Natural killer cell treated with Interleukin-12 subunit alpha and Interleukin-12 subunit beta and Interleukin-15 and Interleukin-18, amount 100 ng/mL, for 72 hours (primary cell): ENCODE measurements around the gene TMEM219. TPM values are rescaled to one million over a fixed set of nuclear protein-coding genes. Genes with fewer than 3 reads are reported as not detected.
A peak's percentile ranks its signal among the peaks of the same experiment; 100 is the strongest.

ENCODE experiments used
- ATAC-seq, 2 donors: fragments of 150-1000 bp; cut with Tn5 transposase in 1 of 2; sonication (Bioruptor Pico), chemical (Tn5 transposase) in 1 of 2; 2 replicates each; pipeline ENCODE4 v1.10.0; 2021
- DNase-seq: peaks from one replicate; pipeline ENCODE4 v3.0.0; 2022; ENCODE audit warnings: low spot score
- H3K27ac Mint-ChIP-seq, 2 donors: 1 replicate in 1 of 2; 2 replicates in 1 of 2; pipeline ENCODE4 v1.8.0; 2022; ENCODE audit warnings: mixed read lengths in 2 of 2, mild to moderate bottlenecking in 1 of 2, moderate library complexity in 1 of 2
- H3K27me3 Mint-ChIP-seq, 2 donors: 1 replicate in 1 of 2; 2 replicates in 1 of 2; pipeline ENCODE4 v1.8.0; 2022; ENCODE audit warnings: mixed read lengths in 2 of 2
- H3K36me3 Mint-ChIP-seq: one replicate; pipeline ENCODE4 v1.8.0; 2022; ENCODE audit warnings: mixed read lengths
- H3K4me1 Mint-ChIP-seq, 2 donors: 1 replicate in 1 of 2; 2 replicates in 1 of 2; pipeline ENCODE4 v1.8.0; 2022; ENCODE audit warnings: low read depth in 2 of 2, mixed read lengths in 2 of 2, mild to moderate bottlenecking in 1 of 2
- H3K4me3 Mint-ChIP-seq: one replicate; pipeline ENCODE4 v1.8.0; 2022; ENCODE audit warnings: mixed read lengths
- H3K9me3 Mint-ChIP-seq: 2 replicates; pipeline ENCODE4 v1.8.0; 2022; ENCODE audit warnings: mixed read lengths
- total RNA-seq, 2 donors: library from RNA; stranded (reverse); gene quantifications; one replicate each; pipeline ENCODE4 v1.2.3, GENCODE V29; 2022

The TMEM219 gene
- total RNA-seq, 2 donors from 2014 or later: 44.3 to 51.6 TPM

DNA sequence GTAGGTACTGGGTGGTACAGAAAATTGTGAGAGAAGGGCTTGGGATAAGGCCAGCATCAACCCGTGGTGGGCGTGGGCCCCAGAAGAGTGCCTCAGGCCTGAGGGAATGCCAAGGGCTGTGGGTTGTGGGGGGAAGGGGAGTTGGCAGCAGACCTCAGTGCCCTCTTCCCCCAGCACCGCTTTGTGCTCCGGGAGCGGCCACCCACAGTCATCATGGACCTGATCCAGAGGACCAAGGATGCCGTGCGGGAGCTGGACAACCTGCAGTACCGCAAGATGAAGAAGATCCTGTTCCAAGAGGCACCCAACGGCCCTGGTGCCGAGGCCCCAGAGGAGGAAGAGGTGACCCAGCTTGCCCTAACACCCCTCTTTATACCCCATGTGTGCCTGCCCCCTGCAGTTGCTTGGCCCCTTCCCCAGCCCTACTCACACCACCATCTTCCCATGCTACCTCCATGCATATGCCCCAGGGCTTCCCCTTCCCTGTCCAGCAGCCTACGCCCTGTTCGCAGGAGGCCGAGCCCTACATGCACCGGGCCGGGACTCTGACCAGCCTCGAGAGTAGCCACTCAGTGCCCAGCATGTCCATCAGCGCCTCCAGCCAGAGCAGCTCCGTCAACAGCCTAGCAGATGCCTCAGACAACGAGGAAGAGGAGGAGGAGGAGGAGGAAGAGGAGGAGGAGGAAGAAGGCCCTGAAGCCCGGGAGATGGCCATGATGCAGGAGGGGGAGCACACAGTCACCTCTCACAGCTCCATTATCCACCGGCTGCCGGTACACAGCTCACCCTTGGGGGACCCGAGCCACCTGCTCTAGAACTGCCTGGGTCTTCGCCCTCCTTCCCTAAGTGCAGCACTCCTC lies 20.9 kb downstream of the TMEM219 start:
- Mint-ChIP-seq H3K36me3 (peaks cover 23% of the 10 kb centered on the region), H3K9me3 (no peaks in the 10 kb centered on the region), H3K4me3 (no peak overlapping the region), H3K27me3 (no peaks in the 10 kb centered on the region), H3K27ac (no peak overlapping the region), H3K4me1 (peaks cover 0 to 3% of the 10 kb centered on the region in 2 donors)
- no peak for DNase-seq
- ATAC-seq: no peak

DNA sequence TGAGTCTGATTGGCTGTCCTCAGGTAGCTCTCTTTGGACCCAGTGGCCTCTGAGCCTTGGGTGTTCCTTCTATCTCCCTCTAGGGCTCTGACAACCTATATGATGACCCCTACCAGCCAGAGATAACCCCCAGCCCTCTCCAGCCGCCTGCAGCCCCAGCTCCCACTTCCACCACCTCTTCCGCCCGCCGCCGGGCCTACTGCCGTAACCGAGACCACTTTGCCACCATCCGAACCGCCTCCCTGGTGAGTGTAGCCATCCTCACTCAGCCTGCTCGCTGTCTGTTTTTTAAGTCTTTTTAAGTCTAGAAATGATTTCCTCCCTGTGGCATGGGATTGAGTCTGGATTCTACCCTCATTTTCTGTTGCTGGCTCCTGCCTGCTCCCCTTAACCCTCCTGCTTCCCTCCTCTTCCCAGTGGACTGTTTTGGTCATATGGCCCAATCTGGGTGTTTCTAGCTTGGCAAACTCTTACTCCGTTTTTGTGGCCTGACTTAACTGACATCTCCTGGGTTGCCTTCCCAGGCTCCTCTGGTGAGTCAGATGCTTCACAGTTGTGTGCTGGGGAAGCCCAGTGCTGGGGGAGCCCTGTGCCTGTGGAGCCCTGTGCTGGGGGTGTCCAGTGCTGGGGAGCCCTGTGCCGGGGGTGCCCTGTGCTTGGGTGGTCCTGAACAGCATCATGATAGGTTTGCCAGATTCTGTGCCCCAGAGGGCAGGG lies 21.7 kb downstream of the TMEM219 start:
- peak overlapping the region in 1 of 2 donors; percentile 81 for H3K27ac Mint-ChIP-seq

DNA sequence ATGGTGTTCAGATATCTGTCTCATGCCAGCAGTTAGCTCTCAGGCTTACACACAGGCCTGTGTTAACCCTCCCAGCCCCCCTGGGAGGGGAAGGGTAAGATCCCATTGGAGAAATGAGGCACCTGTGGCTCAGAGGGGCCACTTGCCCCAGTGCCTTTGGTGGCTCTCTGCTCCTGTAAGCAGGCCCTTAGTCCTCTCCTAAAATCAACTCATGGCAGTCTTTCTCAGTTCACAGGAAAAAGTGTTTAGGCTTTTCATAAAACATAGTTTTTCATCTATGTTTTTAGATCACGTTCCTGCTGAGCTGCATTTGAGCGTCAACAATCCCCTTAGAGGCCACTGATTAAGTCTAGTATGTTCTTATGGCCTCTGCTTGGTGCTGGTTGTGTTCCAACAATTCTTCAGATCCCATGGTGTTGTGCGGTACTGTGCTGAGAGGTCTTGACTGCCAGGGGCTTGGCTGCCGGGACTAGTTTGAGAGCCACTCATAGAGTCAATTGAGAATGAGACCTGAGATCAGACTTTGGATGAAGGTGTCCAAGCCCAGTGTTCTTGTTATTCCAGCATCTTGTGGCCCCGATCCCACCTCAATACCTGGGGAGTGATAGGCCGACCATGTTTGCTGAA lies 22.4 kb downstream of the TMEM219 start:
- Mint-ChIP-seq H3K36me3 (peaks cover 29% of the 10 kb centered on the region), H3K27ac (peak overlapping the region in 1 of 2 donors; percentile 81), H3K27me3 (no peaks in the 10 kb centered on the region), H3K9me3 (no peaks in the 10 kb centered on the region), H3K4me3 (no peak overlapping the region), H3K4me1 (peaks cover 3 to 5% of the 10 kb centered on the region in 2 donors)
- no peak for DNase-seq
- ATAC-seq: no peak

More for the DNA sequence above, 21.7 kb downstream of the TMEM219 start:
- Mint-ChIP-seq H3K4me1 (peaks cover 0 to 3% of the 10 kb centered on the region in 2 donors), H3K9me3 (no peaks in the 10 kb centered on the region), H3K36me3 (peaks cover 23% of the 10 kb centered on the region), H3K4me3 (no peak overlapping the region), H3K27me3 (no peaks in the 10 kb centered on the region)
- DNase-seq (no peak), ATAC-seq (no peak)

DNA sequence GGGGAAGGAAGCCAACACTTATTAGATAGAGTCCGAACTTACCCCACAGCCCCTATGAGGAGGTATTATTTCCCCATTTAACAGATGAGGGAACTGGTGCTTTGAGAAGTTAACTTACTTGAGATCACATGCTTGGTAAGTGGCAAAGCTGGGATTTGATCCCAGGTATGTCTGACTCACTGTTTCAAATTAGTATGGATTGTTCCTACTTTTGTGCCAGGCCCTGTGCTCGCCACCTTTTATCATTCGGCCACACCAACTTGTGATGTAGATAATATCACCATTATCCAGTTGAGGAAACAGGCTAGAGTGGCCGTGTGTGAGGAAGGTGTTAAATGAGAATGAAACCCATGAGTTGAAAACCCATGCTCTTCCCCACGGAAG lies 22.9 kb downstream of the TMEM219 start:
- no peak overlapping the region for H3K27ac Mint-ChIP-seq
- no peak overlapping the region for H3K4me3 Mint-ChIP-seq
- H3K27me3 Mint-ChIP-seq: no peaks in the 10 kb centered on the region
- H3K4me1 Mint-ChIP-seq: peaks cover 3 to 5% of the 10 kb centered on the region in 2 donors
- H3K36me3 Mint-ChIP-seq: peaks cover 25% of the 10 kb centered on the region
- DNase-seq (no peak), ATAC-seq (no peak)
- H3K9me3 Mint-ChIP-seq: no peaks in the 10 kb centered on the region

DNA sequence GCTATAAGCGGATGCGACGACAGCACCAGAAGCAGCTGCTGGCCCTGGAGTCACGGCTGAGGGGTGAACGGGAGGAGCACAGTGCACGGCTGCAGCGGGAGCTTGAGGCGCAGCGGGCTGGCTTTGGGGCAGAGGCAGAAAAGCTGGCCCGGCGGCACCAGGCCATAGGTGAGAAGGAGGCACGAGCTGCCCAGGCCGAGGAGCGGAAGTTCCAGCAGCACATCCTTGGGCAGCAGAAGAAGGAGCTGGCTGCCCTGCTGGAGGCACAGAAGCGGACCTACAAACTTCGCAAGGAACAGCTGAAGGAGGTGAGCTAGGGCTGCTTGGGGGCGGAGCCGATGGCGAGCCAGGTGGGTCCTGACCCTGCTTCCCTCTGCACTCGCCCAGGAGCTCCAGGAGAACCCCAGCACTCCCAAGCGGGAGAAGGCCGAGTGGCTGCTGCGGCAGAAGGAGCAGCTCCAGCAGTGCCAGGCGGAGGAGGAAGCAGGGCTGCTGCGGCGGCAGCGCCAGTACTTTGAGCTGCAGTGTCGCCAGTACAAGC lies 23.5 kb downstream of the TMEM219 start:
- no peaks in the 10 kb centered on the region for H3K9me3 Mint-ChIP-seq
- peaks cover 3 to 5% of the 10 kb centered on the region in 2 donors for H3K4me1 Mint-ChIP-seq
- ATAC-seq (no peak), DNase-seq (peak; percentile 34)
- no peak overlapping the region for H3K4me3 Mint-ChIP-seq
- peaks cover 21% of the 10 kb centered on the region for H3K36me3 Mint-ChIP-seq
- no peak overlapping the region for H3K27ac Mint-ChIP-seq
- no peaks in the 10 kb centered on the region for H3K27me3 Mint-ChIP-seq

DNA sequence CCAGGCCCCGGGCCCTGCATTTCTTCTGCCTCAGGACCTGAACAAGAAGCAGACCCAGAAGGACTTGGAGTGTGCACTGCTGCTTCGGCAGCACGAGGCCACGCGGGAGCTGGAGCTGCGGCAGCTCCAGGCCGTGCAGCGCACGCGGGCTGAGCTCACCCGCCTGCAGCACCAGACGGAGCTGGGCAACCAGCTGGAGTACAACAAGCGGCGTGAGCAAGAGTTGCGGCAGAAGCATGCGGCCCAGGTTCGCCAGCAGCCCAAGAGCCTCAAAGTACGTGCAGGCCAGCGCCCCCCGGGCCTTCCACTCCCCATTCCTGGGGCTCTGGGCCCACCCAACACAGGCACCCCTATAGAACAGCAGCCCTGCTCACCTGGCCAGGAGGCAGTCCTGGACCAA lies 24.4 kb downstream of the TMEM219 start:
- H3K27ac Mint-ChIP-seq: no peak overlapping the region
- peaks cover 18% of the 10 kb centered on the region for H3K36me3 Mint-ChIP-seq
- no peaks in the 10 kb centered on the region for H3K27me3 Mint-ChIP-seq
- peaks cover 3 to 5% of the 10 kb centered on the region in 2 donors for H3K4me1 Mint-ChIP-seq
- DNase-seq: no peak
- no peaks in the 10 kb centered on the region for H3K9me3 Mint-ChIP-seq
- no peak for ATAC-seq
- H3K4me3 Mint-ChIP-seq: no peak overlapping the region

DNA sequence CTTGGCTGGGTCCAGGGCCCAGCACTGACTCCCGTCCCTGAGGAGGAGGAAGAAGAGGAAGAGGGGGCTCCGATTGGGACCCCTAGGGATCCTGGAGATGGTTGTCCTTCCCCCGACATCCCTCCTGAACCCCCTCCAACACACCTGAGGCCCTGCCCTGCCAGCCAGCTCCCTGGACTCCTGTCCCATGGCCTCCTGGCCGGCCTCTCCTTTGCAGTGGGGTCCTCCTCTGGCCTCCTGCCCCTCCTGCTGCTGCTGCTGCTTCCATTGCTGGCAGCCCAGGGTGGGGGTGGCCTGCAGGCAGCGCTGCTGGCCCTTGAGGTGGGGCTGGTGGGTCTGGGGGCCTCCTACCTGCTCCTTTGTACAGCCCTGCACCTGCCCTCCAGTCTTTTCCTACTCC lies 25.1 kb downstream of the TMEM219 start:
- Mint-ChIP-seq H3K36me3 (peaks cover 18% of the 10 kb centered on the region), H3K4me1 (peaks cover 3 to 5% of the 10 kb centered on the region in 2 donors), H3K9me3 (no peaks in the 10 kb centered on the region), H3K27ac (no peak overlapping the region), H3K27me3 (no peaks in the 10 kb centered on the region), H3K4me3 (no peak overlapping the region)
- ATAC-seq (no peak), DNase-seq (no peak)

DNA sequence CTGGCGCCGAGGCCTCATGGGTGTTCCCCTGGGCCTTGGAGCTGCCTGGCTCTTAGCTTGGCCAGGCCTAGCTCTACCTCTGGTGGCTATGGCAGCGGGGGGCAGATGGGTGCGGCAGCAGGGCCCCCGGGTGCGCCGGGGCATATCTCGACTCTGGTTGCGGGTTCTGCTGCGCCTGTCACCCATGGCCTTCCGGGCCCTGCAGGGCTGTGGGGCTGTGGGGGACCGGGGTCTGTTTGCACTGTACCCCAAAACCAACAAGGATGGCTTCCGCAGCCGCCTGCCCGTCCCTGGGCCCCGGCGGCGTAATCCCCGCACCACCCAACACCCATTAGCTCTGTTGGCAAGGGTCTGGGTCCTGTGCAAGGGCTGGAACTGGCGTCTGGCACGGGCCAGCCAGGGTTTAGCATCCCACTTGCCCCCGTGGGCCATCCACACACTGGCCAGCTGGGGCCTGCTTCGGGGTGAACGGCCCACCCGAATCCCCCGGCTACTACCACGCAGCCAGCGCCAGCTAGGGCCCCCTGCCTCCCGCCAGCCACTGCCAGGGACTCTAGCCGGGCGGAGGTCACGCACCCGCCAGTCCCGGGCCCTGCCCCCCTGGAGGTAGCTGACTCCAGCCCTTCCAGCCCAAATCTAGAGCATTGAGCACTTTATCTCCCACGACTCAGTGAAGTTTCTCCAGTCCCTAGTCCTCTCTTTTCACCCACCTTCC lies 25.6 kb downstream of the TMEM219 start:
- no peak overlapping the region for H3K27ac Mint-ChIP-seq
- no peaks in the 10 kb centered on the region for H3K9me3 Mint-ChIP-seq
- ATAC-seq: peak in 1 of 2 donors; percentile 12
- no peak for DNase-seq
- H3K4me3 Mint-ChIP-seq: no peak overlapping the region
- no peaks in the 10 kb centered on the region for H3K27me3 Mint-ChIP-seq
- peaks cover 3 to 5% of the 10 kb centered on the region in 2 donors for H3K4me1 Mint-ChIP-seq
- peaks cover 18% of the 10 kb centered on the region for H3K36me3 Mint-ChIP-seq

DNA sequence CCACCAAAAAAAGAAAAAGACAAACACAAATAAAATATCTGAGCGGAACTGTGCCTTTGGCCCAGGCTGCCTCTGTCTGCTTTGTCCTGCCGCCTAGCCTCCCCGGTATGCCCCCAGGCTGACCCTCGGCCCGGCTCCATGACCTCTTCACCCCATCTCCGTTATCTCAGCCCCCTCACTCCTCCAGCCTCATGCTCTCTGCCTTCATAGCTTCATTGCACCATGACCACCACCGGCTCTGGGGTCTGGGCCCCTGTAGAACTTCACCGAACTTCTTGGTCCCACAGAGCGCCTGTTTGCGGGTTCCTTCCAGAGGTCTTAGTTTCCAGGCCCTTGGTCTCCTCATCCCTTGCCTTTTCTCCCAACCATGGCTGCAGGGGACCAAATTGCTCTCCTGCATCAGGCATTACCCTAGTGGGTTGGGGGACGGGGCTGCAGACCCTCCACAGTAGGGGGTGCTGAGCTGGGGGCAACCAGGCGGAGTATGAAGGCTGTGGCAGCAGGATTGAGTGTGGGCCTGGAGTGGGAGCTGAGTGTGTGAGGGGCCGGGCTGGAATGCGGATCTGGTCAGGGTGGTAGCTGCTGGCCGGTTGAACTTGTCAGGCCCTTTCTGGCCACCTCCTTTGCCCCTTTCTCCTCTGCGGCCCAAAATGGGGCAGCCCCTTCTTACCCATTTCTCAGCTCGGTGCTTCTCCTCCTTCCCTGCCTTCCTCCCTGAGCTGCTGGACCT lies 26.6 kb downstream of the TMEM219 start:
- DNase-seq: no peak
- ATAC-seq: no peak
- no peak overlapping the region for H3K4me3 Mint-ChIP-seq
- peaks cover 16% of the 10 kb centered on the region for H3K36me3 Mint-ChIP-seq
- no peaks in the 10 kb centered on the region for H3K9me3 Mint-ChIP-seq
- H3K4me1 Mint-ChIP-seq: peaks cover 3 to 5% of the 10 kb centered on the region in 2 donors
- H3K27me3 Mint-ChIP-seq: no peaks in the 10 kb centered on the region
- H3K27ac Mint-ChIP-seq: peak overlapping the region in 1 of 2 donors; percentile 8

DNA sequence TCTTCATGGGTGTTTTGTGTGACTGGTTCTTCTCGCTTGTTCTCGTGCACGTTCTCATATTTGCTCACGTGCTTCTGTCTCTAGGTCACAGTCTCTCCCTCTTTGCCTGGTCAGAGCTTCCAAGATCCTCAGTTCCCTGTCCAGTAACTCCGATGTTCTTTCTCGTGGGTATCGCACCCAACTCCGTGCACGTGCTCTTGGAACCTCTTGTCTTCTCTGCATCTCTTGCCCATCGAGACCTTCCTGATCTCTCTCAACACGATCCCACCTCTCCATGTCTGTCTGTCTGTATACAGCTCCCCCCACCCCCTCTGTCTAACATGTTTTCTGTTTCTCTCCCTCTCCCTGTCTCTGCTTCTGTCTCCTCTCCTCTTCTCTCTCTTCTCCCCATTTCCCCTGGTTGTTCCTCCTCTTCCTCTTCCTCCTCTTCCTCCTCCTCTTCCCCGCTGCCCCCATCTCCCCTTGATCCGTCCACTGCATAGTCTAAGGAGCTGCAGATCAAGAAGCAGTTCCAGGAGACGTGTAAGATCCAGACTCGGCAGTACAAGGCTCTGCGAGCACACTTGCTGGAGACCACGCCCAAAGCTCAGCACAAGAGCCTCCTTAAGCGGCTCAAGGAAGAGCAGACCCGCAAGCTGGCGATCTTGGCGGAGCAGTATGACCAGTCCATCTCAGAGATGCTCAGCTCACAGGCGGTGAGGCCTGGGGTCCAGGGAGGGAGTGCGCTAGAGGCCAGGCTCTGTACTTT lies 27.4 kb downstream of the TMEM219 start:
- no peak for DNase-seq
- H3K4me3 Mint-ChIP-seq: no peak overlapping the region
- H3K4me1 Mint-ChIP-seq: peaks cover 5 to 10% of the 10 kb centered on the region in 2 donors
- no peak for ATAC-seq
- H3K27me3 Mint-ChIP-seq: no peaks in the 10 kb centered on the region
- H3K9me3 Mint-ChIP-seq: no peaks in the 10 kb centered on the region
- peaks cover 12% of the 10 kb centered on the region for H3K36me3 Mint-ChIP-seq
- peak overlapping the region in 1 of 2 donors; percentile 8 for H3K27ac Mint-ChIP-seq

DNA sequence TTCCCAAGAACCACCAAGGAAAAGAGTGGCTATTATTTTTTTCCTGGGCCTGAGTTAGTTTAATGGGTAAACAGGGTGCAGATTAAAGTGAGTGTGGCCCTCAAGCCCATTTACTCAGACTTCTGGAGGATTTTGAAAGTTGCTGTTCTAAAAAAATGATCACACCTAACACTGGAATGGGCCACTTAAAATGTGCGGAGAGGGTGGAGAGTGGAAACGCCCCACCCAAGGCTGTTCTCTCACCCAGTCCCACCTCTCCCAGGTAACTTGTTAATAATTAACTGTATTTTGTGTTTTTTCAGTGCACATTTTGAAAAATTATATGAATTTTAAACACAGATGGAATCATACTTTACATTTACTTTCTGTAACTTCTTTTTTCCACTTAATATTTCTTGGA lies 28.2 kb downstream of the TMEM219 start:
- peaks cover 12% of the 10 kb centered on the region for H3K36me3 Mint-ChIP-seq
- ATAC-seq (no peak), DNase-seq (no peak)
- no peaks in the 10 kb centered on the region for H3K27me3 Mint-ChIP-seq
- H3K9me3 Mint-ChIP-seq: no peaks in the 10 kb centered on the region
- H3K4me1 Mint-ChIP-seq: peaks cover 13 to 18% of the 10 kb centered on the region in 2 donors
- H3K27ac Mint-ChIP-seq: no peak overlapping the region
- H3K4me3 Mint-ChIP-seq: no peak overlapping the region

DNA sequence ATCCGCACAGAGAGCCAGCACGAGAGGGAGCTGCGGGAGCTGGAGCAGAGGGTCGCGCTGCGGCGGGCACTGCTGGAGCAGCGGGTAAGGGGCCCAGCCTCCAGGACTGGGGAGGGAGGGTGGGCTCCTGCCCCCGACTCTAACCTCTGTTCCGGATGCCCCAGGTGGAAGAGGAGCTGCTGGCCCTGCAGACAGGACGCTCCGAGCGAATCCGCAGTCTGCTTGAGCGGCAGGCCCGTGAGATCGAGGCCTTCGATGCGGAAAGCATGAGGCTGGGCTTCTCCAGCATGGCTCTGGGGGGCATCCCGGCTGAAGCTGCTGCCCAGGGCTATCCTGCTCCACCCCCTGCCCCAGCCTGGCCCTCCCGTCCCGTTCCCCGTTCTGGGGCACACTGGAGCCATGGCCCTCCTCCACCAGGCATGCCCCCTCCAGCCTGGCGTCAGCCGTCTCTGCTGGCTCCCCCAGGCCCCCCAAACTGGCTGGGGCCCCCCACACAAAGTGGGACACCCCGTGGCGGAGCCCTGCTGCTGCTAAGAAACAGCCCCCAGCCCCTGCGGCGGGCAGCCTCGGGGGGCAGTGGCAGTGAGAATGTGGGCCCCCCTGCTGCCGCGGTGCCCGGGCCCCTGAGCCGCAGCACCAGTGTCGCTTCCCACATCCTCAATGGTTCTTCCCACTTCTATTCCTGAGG lies 29.1 kb downstream of the TMEM219 start:
- peaks cover 7% of the 10 kb centered on the region for H3K36me3 Mint-ChIP-seq

More for the DNA sequence above, 29.1 kb downstream of the TMEM219 start:
- no peak overlapping the region for H3K27ac Mint-ChIP-seq
- ATAC-seq (no peak), DNase-seq (no peak)
- H3K9me3 Mint-ChIP-seq: no peaks in the 10 kb centered on the region
- no peak overlapping the region for H3K4me3 Mint-ChIP-seq
- peaks cover 17 to 19% of the 10 kb centered on the region in 2 donors for H3K4me1 Mint-ChIP-seq
- no peaks in the 10 kb centered on the region for H3K27me3 Mint-ChIP-seq
